ENCODE measurements around the gene PIP5K1B.

GRCh38 chr9:68957479-68957878 is 252.4 kb downstream of the PIP5K1B start:
- TF ChIP-seq CTCF (IDR thresholded peaks at IDR 0.05; ENCODE audit: low read length) (no peak), EZH2 (IDR thresholded peaks at IDR 0.05; ENCODE audit: borderline replicate concordance, low read length) (no peak)
